Hypothalamus (tissue), 51 donors: Measurements from ENCODE around the gene TAGLN3.

Experiments
- DNase-seq, 51 donors: peaks; one replicate each; lab custom pipeline; 2025; lab: John Stamatoyannopoulos, UW

The TAGLN3 gene

DNA sequence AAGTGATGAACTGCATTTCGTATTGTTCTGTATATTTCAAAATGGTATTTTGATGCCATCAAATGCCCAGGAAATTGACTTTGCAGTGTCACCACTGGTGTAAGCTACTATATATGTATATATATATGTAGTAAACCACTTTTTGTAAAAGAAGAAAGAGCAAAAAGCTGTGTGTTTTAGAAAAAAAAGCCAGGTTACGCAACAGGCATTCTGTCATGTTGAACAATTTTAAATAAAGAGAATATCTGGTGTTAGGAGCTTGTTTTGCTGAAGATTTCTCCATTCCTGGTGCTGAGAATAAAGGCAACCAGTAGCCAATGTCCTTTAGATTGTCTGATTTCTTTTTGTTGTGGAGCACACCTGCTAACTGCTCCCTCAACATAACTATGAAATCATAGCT lies 23.6 kb upstream of the TAGLN3 start:
- DNase-seq: no peak

DNA sequence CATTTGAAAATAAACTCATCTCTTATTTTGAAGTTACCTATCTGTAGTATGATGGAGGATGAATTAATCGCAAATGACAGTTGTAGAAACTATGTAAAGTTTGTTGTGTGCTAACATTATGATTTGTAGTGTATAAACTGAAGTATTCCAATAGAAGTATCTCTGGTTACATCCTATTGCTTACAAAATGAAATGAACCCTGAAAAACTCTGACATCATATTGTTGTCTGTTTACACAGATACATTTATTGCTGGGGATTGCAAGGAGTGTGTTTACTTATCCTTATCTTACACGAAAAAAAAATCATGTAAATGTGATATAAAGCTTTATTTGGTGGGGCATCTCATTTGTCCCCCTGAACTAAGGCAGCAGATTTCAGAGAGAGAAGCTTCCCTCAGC lies 22.5 kb upstream of the TAGLN3 start:
- DNase-seq: no peak

DNA sequence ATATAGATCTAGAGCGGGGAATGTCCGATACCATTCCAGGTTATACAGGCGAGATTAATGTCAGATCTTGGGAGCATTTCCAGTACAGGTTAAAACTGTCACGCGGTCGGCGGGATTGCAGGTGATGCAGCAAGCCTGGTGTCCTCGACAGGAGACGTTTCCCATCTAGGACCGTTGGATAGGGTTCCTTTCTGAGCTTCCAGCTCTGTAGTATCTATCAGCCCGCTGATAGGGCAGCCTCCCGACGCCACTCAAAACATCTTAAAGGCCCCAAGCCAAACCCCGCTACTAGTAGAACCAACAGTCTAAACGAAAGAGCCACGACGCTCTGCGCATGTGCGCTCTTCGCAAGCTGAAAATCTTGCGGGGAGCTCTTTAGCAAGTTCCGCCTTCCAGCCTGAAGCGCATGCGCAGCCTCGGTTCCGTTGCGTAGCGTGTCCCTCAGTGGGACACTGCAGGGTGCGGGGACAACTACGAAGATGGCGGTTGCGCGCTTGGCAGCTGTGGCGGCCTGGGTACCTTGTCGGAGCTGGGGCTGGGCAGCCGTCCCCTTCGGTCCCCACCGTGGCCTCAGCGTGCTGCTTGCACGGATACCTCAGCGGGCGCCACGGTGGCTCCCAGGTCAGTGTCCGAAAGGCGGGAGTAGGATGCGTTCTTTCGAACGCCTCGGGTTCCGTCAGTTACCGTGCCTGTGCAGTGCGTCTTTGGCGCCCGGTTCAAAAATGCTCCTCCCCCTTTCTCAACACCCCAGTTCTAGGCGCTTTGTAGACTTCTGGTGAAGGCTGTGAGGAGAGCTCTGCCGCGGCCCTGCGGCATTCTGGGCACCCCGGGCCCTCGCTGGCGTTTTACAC lies 19.9 kb upstream of the TAGLN3 start, which contains the start of gene ABHD10:
ABHD10 (plus strand) TSS at position 444 of the 851 bp plus-strand sequence; CDS start at position 480, 36 bp downstream.
- peak; percentile 69 to 98 (median 92) for DNase-seq

DNA sequence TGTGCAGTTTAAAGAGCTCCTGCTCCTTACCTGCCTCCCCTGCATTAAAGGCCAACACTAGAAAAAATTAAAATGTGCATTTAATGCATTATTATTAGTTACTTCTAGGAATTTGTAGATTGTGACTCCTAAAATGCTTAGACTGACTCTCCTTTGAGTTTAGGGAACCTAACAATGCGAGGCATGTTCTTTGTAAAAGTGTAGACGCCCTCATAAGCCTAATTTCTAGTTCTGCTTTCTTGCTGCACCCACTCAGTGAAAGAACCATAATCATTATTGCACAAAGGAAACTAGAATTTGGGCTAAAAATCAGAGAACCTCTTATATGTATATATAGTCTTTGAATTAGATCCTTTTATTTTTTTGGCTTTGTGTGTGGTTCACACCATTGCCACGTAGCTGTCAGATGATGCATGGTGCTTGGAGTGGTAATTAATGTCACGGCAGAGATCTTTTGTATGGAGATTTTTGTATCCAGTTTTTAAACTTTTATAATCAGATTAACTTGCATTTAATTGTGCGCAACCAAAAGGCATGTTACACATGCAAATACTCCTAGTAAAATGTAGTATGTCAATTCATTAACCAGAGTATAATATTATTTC lies 19.2 kb upstream of the TAGLN3 start:
- peak in 1 of 51 donors; percentile 69 for DNase-seq

DNA sequence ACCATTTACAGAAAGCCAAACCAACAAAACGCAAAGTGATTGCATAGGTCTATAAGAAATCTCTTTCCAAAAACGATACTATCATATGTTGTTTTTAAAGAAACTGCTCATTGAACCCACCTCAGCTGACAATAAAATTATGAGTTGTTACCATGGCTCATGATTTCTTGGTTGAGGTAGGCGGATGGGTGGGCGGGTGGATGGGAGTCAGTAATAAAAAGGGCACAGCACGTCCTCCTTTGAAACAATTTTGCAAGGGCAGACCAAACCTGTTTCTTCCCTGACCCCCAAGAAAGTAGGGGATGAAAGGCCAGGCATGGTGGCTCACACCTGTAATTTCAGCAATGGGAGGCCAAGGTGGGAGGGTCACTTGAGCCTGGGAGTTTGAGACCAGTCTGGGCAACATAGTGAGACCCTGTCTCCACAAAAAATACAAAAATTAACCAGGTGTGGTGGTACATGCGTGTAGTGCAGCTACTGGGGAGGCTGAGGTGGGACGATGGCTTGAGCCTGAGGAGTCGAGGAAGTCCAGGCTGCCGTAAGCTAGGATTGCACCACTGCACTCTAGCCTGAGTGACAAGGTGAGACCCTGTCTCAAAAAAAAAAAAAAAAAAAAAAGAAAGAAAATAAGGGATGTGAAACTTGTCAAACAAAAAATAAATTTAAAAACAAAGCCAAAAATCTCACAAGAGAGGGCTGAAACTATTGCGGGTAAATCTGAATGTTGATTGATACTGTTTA lies 17.8 kb upstream of the TAGLN3 start:
- DNase-seq: no peak

DNA sequence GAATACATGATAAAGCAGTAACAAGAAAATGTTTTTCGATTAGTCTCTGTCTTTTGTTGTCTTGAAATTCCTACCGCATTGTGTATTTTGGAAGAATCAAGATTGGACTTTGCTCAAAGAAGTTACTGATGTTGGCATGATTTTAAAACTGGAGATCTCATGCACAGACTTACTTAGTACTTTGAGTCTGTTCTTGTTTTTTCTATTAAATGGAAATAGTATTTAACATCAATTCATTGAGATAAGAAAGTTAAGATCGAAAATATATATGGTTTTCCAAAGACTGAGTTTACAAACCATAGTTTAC lies 17.3 kb upstream of the TAGLN3 start:
- DNase-seq: no peak

DNA sequence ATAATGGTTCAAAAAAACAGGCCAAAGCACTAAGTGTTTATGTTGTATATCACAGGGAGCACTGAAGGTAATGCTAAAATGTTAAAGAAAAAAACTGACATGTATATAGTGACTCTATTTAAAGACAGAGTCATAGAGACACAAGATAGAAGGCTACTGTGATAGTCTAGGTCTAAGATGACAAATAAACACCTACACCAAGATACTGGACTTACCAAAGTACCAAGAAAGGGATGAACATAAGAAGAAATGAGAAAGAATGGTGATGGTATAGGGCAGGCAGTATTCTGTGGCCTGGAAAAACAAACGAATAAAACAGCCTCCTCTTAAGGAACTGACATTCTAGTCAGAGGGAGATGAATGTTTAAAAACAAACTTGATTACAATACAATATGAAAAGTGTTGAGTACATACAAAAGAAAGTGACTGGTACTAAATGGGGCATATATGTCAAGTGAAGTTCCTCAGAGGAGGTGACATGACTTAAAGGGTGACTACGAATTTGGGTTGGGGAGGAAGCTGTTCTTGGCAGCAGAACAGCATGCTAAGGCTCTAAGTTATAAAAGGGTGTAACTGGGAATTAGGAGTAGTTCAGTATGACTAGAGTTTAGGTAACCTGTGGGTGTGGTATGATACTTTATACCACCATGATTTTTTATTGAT lies 14.0 kb upstream of the TAGLN3 start:
- no peak for DNase-seq

DNA sequence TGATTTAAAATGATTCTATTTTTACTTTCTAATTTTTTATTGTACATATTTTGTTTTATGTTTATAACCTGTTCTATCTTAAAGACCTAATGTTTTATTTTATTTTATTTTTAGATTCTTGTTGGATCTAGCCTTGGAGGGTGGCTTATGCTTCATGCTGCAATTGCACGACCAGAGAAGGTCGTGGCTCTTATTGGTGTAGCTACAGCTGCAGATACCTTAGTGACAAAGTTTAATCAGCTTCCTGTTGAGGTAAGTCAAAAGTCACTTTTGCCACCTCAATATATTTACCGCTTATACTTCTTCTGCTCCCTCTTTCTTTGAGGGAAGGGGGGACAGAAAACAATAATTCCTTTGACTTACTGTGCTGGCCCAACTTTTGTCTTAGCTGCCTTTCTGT lies 11.9 kb upstream of the TAGLN3 start:
- DNase-seq: no peak

DNA sequence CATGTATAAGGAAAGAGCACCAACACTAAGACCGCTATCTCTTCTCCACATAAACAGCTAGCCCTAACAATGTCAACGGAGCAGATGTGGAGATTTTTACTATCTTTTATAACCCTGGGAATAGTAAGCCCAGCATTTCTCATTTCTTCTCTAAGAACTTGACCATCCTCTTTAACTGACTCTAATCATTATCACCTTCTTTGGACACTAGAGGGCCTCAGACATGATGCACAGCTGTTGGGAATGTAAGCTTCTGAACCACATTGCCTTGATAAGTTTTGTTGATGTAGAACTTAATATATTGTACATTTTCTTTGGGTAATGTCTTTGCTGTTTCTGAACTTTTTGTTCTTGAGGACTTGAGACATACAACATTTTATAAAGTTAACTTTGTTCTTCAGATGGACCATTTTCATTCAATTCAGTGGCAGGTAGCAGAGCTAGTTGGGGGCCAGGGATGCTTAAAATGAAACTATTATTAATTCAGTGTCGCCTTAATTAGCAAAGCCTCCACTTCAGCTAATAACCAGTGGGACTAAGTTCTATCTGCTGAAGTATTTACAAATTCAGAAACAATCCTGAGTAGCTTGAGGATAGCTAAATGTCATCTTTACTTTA lies 9.6 kb upstream of the TAGLN3 start:
- peak in 3 of 51 donors; percentile 13 to 52 (median 18) for DNase-seq

DNA sequence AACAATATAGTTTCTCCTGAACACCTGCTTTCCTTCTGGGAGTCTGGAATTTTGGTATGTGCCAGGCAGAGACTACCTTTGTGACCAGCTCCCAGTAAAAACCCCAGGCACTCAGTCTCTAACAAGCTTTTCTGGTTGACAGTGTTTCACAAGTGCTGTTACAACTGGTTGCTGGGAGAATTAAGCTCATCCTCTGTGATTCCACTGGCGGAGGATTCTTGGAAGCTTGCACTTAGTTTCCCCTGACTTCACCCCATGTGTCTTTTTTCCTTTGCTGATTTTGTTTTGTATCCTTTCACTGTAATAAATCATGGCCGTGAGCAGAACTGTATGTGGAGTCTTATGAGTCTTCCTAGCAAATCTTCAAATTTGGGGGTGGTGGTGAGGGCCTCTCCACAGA lies 5.7 kb upstream of the TAGLN3 start:
- no peak for DNase-seq

DNA sequence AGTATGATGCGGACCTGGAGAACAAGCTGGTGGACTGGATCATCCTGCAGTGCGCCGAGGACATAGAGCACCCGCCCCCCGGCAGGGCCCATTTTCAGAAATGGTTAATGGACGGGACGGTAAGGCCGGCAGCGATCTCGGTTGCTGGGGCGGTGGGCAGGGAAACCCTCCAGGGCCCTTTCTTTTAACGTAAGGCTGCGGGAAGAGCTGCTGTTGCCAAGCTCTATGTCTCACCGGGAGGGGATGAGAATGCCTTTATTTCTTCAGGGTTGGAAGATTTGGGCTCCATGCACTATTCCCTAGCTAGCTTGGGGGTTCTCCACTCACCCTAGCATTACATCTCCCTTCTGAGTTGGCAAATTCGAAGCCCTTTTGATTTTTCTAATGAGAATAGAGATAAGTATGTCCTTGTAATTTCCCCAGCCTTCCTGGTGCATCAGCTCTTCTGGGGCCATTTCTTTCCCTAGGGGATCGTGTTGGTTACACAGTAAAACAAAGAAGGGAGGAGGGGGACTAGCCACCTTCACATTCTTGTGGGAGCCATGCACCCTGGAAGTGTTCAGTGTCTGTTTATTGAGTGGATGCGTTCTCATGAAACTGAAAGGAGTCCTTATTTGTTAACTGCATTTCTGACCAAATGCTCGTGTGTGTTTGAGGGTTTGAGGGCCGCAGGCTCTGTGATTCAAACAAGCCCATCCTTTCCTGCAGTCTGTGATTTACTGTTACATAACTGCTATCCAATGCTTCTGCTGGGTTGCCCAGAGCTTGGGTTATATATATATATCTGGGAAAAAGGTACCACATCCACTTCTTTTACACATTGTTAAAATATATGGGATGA lies 982 bp downstream of the TAGLN3 start:
- DNase-seq: peak in 3 of 51 donors; percentile 22 to 60 (median 57)

DNA sequence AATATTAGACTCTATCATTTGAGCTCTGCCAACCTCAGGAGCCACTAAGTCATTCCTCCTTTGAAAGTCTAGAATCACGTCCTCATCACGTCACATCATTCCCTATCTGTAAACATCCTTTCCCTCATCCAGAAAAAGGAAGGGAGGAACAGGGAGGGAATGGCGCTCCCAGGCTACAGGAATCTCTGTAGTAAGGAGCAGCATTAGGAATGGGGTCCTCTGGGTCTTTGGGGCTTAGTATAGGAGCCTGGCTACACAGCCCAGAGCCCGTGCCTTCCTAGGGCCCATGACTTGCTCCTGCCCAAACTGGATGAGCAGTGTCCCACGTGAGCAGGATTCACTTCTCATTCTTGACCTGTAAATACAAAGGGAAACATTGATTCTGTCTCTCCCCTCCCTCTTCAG lies 1.6 kb downstream of the TAGLN3 start:
- DNase-seq: peak in 1 of 51 donors; percentile 60

DNA sequence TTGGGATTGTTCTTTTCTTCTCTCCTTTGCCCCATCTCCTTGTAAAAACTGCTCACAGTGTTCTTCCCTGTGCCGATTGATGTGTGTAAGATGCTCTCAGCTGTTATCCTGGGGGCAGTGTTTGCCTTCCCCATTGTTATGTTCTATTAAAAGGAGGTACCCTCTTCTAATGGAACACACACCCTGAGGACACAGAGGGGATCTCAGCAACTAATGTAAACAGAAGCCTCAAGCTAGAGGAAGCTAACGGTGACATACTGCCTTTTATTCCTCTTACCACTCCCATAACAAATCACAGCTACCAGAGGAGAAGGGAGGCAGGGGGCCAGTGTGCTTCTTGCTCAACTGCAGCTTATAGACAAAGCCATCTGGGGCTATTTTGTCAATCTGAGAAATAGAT lies 2.2 kb downstream of the TAGLN3 start:
- DNase-seq: peak in 1 of 51 donors; percentile 35

DNA sequence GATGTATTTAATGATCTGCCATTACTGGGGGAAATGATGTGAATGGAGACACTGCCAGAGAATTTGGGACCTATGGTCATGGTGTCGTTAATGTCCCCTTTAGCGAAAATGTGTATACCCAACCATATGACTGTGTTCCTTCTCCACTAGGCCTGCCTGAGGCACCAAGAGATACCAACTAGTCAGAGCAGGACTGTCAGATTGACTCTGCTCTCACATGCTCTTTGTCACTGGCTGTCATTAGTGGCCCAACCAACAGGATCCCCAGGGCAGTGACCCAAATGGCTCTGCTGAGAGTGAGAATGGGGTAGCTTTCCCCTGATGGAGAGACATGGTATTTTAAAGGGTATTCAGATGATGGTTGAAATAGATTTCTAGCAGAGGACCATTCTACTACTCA lies 2.8 kb downstream of the TAGLN3 start:
- DNase-seq: peak in 1 of 51 donors; percentile 52

DNA sequence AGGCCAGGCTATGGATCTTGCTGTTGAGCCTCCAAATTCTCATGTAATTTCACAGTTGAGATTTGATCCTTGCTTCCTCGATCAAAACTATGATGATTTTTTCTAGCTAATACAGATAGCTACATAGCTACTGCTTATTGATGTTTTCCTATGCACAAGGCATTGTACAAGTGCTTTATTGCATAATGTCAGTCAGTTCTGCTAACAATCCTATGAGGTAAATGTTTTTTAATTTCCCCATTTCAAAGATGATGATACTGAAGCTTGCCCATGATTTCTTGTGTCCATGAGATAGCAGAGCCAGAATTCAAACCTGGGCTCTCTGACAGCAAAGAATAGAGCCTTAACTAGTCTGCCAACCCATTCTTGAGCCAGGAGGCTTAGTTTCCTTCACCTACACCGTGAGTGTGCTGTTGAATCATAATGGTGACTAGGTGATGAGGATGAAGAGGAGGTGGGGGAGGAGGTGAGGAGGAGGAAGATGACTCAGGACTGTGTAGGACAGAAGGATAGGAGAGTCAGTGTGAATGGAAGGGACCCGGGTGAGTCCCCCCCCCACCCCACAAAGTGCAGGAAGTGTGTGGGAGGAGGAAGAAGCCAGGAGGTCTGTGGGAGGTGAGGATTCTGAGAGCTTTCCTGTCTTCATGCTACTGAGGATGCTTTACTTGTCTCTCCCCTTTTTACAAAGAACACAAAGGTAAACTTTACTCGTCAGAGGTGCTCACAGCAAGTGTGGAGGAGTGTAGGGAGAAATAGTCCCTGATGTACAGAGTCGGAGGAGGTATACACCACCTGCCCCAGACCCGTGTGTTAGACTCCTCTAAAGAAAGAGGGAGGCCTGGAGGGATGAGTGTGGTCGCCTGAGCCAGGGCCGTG lies 3.6 kb downstream of the TAGLN3 start:
- peak in 2 of 51 donors; percentile 42 to 55 for DNase-seq

DNA sequence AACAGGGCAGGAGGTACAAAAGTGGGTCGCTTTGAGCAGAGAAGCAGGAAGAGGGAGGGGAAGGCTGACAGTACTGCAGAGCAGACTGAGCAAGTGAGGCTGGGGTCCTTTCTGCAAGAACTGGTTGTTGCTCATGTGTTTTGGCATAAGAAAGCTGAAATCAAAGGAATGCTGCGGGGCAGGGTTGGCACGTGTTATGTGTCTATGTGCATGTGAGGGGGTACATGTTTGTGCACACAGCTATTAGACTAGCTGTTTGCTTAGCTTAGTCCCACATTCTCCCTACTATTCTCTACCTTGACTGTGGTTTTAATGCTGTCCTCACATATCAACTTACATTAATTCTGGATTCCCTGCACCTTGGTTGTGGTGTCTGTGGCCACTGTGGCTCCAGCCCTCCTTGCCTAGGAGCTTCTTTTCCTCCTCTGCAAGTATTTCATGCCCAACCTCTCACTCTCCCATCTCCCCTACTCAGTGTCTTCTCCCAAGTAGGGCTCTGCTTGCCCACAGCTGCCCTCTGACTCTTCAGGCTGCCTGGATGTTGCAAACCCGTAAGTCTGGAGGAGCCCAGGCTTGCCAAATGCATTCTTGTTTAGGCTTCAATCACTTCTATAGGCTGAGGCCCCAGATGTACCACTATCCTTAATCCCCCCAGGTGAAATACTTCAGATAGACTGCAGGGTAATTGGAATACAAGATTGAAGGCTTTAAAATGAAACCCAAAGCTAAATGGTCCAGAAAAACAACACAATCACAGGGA lies 4.8 kb downstream of the TAGLN3 start:
- no peak for DNase-seq

DNA sequence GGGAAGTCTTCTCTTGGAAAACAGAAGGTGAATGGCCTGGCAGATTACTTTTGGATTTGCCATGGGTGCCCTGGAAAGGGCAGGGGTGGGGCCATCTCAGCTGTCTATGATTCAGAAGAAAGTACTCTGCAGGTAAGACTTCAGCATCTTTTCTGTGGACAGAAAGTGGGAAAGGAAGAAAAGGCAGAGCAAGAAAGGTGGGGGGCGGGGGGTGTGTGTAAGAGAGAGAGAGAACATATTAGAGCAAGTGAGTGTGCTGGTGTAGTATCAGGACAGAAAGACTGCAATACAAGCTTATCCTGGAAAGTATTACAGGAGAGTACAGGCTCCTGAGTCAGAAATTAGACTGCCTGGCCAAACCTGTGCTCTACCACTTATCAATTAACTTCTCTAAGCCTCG lies 5.5 kb downstream of the TAGLN3 start:
- no peak for DNase-seq

DNA sequence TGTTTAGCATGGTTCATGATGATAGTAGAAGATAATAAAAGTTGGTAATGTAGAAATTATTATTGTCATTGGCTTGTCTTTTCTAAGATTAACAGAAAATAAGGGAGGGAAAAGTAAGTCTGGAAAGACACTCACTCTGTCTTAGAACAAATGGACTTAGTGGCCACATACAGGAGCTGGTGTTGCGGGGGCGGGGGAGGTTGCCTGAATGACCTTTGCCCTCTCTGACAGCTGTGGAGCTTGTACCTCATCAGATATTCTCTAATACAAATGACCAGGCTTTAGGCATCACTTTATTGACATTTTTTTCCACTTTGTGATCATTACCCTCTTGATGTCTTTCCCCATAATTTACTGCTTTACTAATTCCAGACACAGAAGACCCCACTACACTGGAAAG lies 5.9 kb downstream of the TAGLN3 start:
- DNase-seq: no peak
